ENCODE results near the gene FANCE. TPM values are rescaled to one million over a fixed set of nuclear protein-coding genes. Genes with fewer than 3 reads are reported as not detected.

Gene FANCE
- total and polyA plus RNA-seq, 5 experiments from 2014 or later = 3.2 to 9.3 (median 5.5) TPM

GRCh38 chr6:35489995-35490791 is 38.1 kb downstream of the FANCE start:
- ATAC-seq = peak; percentile 20 to 47
- Mint-ChIP-seq H3K36me3 (no peaks in the 10 kb centered on the region), H3K27me3 (no peaks in the 10 kb centered on the region), H3K4me3 (peak overlapping the region in 1 of 10 donors; percentile 62), H3K27ac (peak overlapping the region in 1 of 10 donors; percentile 68), H3K4me1 (peaks cover 7 to 30% (median 16%) of the 10 kb centered on the region in 4 donors), H3K9me3 (no peaks in the 10 kb centered on the region)
- peak in 1 of 10 donors; percentile 39 for DNase-seq
- POLR2A ChIA-PET = interaction anchor here (0.6 to 1.1 kb wide), 4 partner anchors 8 to 32 kb away, joined by 3 to 4 read pairs (median 4); partner anchors contain the start of gene RPL10A

- H3K27ac Mint-ChIP-seq = peak overlapping the region in 1 of 10 donors; percentile 47
Measured at GRCh38 chr6:35490821-35491557, 38.9 kb downstream of the FANCE start.

GRCh38 chr6:35491558-35492257 is 39.6 kb downstream of the FANCE start:
- Mint-ChIP-seq H3K27me3 (no peaks in the 10 kb centered on the region), H3K4me3 (no peak overlapping the region), H3K9me3 (no peaks in the 10 kb centered on the region), H3K27ac (no peak overlapping the region), H3K36me3 (no peaks in the 10 kb centered on the region), H3K4me1 (peaks cover 11 to 30% (median 19%) of the 10 kb centered on the region in 4 donors)
- POLR2A ChIA-PET = no interaction called here
- ATAC-seq (no peak), DNase-seq (no peak)

More at GRCh38 chr6:35490821-35491557, 38.9 kb downstream of the FANCE start:
- H3K4me1 Mint-ChIP-seq = peaks cover 11 to 30% (median 18%) of the 10 kb centered on the region in 4 donors
- ATAC-seq = no peak
- H3K9me3 Mint-ChIP-seq = no peaks in the 10 kb centered on the region
- POLR2A ChIA-PET = no interaction called here
- no peak overlapping the region for H3K4me3 Mint-ChIP-seq
- no peaks in the 10 kb centered on the region for H3K27me3 Mint-ChIP-seq
- no peaks in the 10 kb centered on the region for H3K36me3 Mint-ChIP-seq
- DNase-seq = no peak

- H3K4me3 Mint-ChIP-seq = no peak overlapping the region
- no peaks in the 10 kb centered on the region for H3K27me3 Mint-ChIP-seq
- peak overlapping the region in 3 of 10 donors; percentile 1 to 6 (median 5) for H3K27ac Mint-ChIP-seq
- POLR2A ChIA-PET = no interaction called here
- ATAC-seq = no peak
- no peaks in the 10 kb centered on the region for H3K36me3 Mint-ChIP-seq
- no peaks in the 10 kb centered on the region for H3K9me3 Mint-ChIP-seq
- DNase-seq = no peak
- peaks cover 11 to 30% (median 19%) of the 10 kb centered on the region in 4 donors for H3K4me1 Mint-ChIP-seq
Measured at GRCh38 chr6:35492258-35492973, 40.3 kb downstream of the FANCE start.

GRCh38 chr6:35492974-35493284 is 40.8 kb downstream of the FANCE start:
- no peak for ATAC-seq
- POLR2A ChIA-PET = no interaction called here
- Mint-ChIP-seq H3K4me1 (peaks cover 11 to 32% (median 19%) of the 10 kb centered on the region in 4 donors), H3K9me3 (no peaks in the 10 kb centered on the region), H3K27ac (peak overlapping the region in 4 of 10 donors; percentile 6 to 85 (median 36)), H3K27me3 (no peaks in the 10 kb centered on the region), H3K4me3 (no peak overlapping the region), H3K36me3 (no peaks in the 10 kb centered on the region)
- DNase-seq = no peak

- Mint-ChIP-seq H3K9me3 (peaks cover 0 to under 1% (median 0%) of the 10 kb centered on the region in 9 donors), H3K27me3 (peaks cover 0 to 2% (median under 1%) of the 10 kb centered on the region in 5 donors), H3K4me1 (peaks cover 11 to 38% (median 21%) of the 10 kb centered on the region in 4 donors), H3K36me3 (no peaks in the 10 kb centered on the region), H3K4me3 (peak overlapping the region in 2 of 10 donors; percentile 4 to 67), H3K27ac (peak overlapping the region in 5 of 10 donors; percentile 1 to 85 (median 33))
- DNase-seq (no peak), ATAC-seq (no peak)
- POLR2A ChIA-PET = no interaction called here
Measured at GRCh38 chr6:35493307-35493983, 41.3 kb downstream of the FANCE start.

- ATAC-seq = no peak
- Mint-ChIP-seq H3K27ac (peak overlapping the region in 5 of 10 donors; percentile 1 to 65 (median 1)), H3K9me3 (peaks cover 0 to 2% (median 0%) of the 10 kb centered on the region in 9 donors), H3K4me1 (peaks cover 15 to 43% (median 25%) of the 10 kb centered on the region in 4 donors), H3K4me3 (peak overlapping the region in 4 of 10 donors; percentile 0 to 67 (median 17)), H3K36me3 (no peaks in the 10 kb centered on the region), H3K27me3 (peaks cover 3 to 9% (median 5%) of the 10 kb centered on the region in 5 donors)
- POLR2A ChIA-PET = no interaction called here
- DNase-seq = no peak
Measured at GRCh38 chr6:35494161-35494563, 42.0 kb downstream of the FANCE start.

GRCh38 chr6:35495258-35496035 is 43.3 kb downstream of the FANCE start:
- POLR2A ChIA-PET = interaction anchor here (0.6 to 2.7 kb wide), 2 partner anchors 28 to 142 kb away, joined by 8 to 15 read pairs; partner anchors contain the start of gene RPL10A
- Mint-ChIP-seq H3K36me3 (no peaks in the 10 kb centered on the region), H3K4me3 (peak overlapping the region; percentile 54 to 85 (median 71)), H3K27ac (peak overlapping the region in 4 of 10 donors; percentile 25 to 72 (median 48)), H3K27me3 (peaks cover 5 to 21% (median 8%) of the 10 kb centered on the region in 5 donors), H3K9me3 (peaks cover 0 to 2% (median 0%) of the 10 kb centered on the region in 9 donors), H3K4me1 (peaks cover 15 to 42% (median 23%) of the 10 kb centered on the region in 4 donors)
- DNase-seq (no peak), ATAC-seq (no peak)

- Mint-ChIP-seq H3K27ac (peak overlapping the region in 3 of 10 donors; percentile 20 to 47 (median 40)), H3K36me3 (no peaks in the 10 kb centered on the region), H3K27me3 (peaks cover 8 to 26% (median 12%) of the 10 kb centered on the region in 5 donors), H3K9me3 (peaks cover 0 to 2% (median 0%) of the 10 kb centered on the region in 9 donors), H3K4me1 (peaks cover 15 to 34% (median 22%) of the 10 kb centered on the region in 4 donors), H3K4me3 (peak overlapping the region; percentile 54 to 85 (median 71))
- ATAC-seq (peak in 1 of 2 donors; percentile 13), DNase-seq (no peak)
- POLR2A ChIA-PET = interaction anchor here (0.5 to 2.7 kb wide), 3 partner anchors 28 to 822 kb away, joined by 3 to 15 read pairs (median 3); partner anchors contain the start of gene RPL10A
Measured at GRCh38 chr6:35496036-35496840, 44.1 kb downstream of the FANCE start.

All from naive thymus-derived CD8-positive, alpha-beta T cell (primary cell).